HG02981 (cell line): ENCODE data around the gene COL4A1.

ENCODE experiments used
- ATAC-seq: cut with Tn5 transposase; IDR thresholded peaks from one replicate; pipeline ENCODE4 v1.9.1; 2021; ENCODE audit warnings: mild to moderate bottlenecking, moderate library complexity; ENCODE audit not compliant: unreplicated experiment

COL4A1 gene

GRCh38 chr13:110263404-110263803, 43.6 kb downstream of the COL4A1 start:
- no peak for ATAC-seq

- no peak for ATAC-seq
Observed at GRCh38 chr13:110262508-110263291, 44.3 kb downstream of the COL4A1 start.

GRCh38 chr13:110262082-110262436, 44.9 kb downstream of the COL4A1 start:
- ATAC-seq = no peak

- ATAC-seq = no peak
Observed at GRCh38 chr13:110261166-110262081, 45.5 kb downstream of the COL4A1 start.

- no peak for ATAC-seq
Observed at GRCh38 chr13:110259651-110260050, 47.3 kb downstream of the COL4A1 start.

- ATAC-seq = no peak
Observed at GRCh38 chr13:110258876-110259631, 47.9 kb downstream of the COL4A1 start.

GRCh38 chr13:110257408-110257807, 49.5 kb downstream of the COL4A1 start:
- ATAC-seq = no peak

GRCh38 chr13:110256126-110256905, 50.6 kb downstream of the COL4A1 start:
- no peak for ATAC-seq

- no peak for ATAC-seq
Observed at GRCh38 chr13:110254751-110255553, 52.0 kb downstream of the COL4A1 start.

- no peak for ATAC-seq
Observed at GRCh38 chr13:110254151-110254679, 52.7 kb downstream of the COL4A1 start.

- ATAC-seq = no peak
Observed at GRCh38 chr13:110251193-110251819, 55.7 kb downstream of the COL4A1 start.

- no peak for ATAC-seq
Observed at GRCh38 chr13:110250258-110250891, 56.6 kb downstream of the COL4A1 start.

- no peak for ATAC-seq
Observed at GRCh38 chr13:110249326-110249725, 57.6 kb downstream of the COL4A1 start.

- ATAC-seq = no peak
Observed at GRCh38 chr13:110248449-110249143, 58.4 kb downstream of the COL4A1 start.

GRCh38 chr13:110246530-110246929, 60.4 kb downstream of the COL4A1 start:
- no peak for ATAC-seq

- no peak for ATAC-seq
Observed at GRCh38 chr13:110245416-110245899, 61.5 kb downstream of the COL4A1 start.

- ATAC-seq = no peak
Observed at GRCh38 chr13:110244976-110245375, 62.0 kb downstream of the COL4A1 start.
